ENCODE data around the gene SPAG5. TPM values are rescaled to one million over a fixed set of nuclear protein-coding genes. Genes with fewer than 3 reads are reported as not detected.
"Not testable (repeated sequence)": the region's sequence is repeated elsewhere in the genome, so short reads cannot be mapped to it uniquely, and the experiment has no call there.

The SPAG5 gene
- total and polyA plus RNA-seq, 4 donors, result 10.6 to 41.8 (median 12.8) TPM

GRCh38 chr17:28576758-28577465, 21.9 kb downstream of the SPAG5 start, which contains the start of gene ALDOC (continued):
- peak; percentile 55 for TF ChIP-seq ZBTB33 (IDR thresholded peaks at IDR 0.05)
- TF ChIP-seq FOXA2 (IDR thresholded peaks at IDR 0.05), result peak; percentile 42

DNA sequence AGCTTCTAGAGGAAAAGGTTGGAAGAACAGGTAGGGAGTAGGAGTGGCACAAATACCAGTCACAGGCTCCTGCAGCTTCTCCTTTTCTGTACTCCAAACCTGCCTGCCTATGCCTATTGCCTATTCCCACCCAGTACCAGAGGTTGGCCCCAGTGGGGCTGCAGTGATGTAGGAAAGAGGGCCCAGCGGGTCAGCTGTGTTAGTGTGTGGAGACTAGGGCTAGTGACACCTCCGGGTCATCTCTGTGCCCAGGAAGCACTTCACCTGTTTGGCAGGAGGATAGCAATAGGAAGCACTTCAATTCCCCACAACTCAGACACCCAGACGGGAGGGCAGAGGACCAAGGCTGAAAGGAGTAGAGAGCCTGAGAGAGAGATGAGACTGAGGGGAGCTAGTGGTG, 22.8 kb downstream of the SPAG5 start:
- not testable (repeated sequence) for H3K9ac ChIP-seq (ENCODE audit: low read depth in 1 of 2, low read length in 2 of 2)

DNA sequence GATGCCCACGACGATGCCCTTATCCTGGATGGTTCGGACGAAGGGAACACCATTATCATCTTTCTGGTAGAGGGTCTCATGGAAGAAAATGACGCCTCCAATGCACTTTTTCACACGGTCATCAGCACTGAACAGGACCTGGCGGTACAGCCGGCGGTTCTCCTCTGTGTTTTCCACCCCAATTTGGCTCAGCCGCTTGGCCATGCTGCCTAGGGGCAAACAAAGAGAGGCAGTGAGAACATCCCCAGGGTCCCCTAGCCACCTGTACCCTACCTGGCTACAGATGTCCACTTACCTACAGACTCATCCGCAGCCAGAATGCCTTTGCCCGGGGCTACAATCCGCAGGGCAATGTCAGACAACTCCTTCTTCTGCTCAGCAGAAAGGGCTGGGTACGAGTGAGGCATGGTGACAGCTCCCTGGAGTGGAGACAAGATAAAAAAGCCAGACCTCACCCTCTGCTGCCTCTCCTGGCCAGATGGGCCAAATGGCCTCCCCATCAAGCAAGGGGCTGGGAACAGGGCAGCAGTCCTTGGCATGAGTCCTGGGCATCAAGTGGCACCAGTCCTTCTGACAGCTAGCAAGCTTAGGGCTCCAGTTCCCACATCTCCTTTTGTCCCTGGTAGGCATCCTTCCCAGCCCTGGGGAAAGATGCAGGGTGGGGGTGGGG, 23.6 kb downstream of the SPAG5 start:
- DNase-seq (ENCODE audit: low spot score), result no peak
- H3K27ac ChIP-seq (ENCODE audit: low read depth in 1 of 2, low read length in 2 of 2), result no peak overlapping the region
- no peaks in the 10 kb centered on the region for H3K9me3 ChIP-seq (ENCODE audit: control insufficient read depth in 4 of 4, low read length in 3 of 4)
- no peak overlapping the region for H3K4me3 ChIP-seq (ENCODE audit: low read depth in 1 of 3, low read length in 3 of 3)
- H3K4me1 ChIP-seq (ENCODE audit: control insufficient read depth in 4 of 4, insufficient read depth in 4 of 4, low read length in 3 of 4), result peaks cover 15 to 36% (median 31%) of the 10 kb centered on the region in 4 donors
- 98% methylated on average over 14 of the region's 14 CpGs for WGBS
- H3K36me3 ChIP-seq (ENCODE audit: control insufficient read depth in 4 of 4, insufficient read depth in 3 of 4, low read depth in 1 of 4, low read length in 3 of 4), result peaks cover 0 to 9% (median 3%) of the 10 kb centered on the region in 4 donors
- no peak overlapping the region for H3K9ac ChIP-seq (ENCODE audit: low read depth in 1 of 2, low read length in 2 of 2)
- H3K27me3 ChIP-seq (ENCODE audit: control insufficient read depth in 4 of 4, insufficient read depth in 4 of 4, low read length in 3 of 4), result no peaks in the 10 kb centered on the region
- TF ChIP-seq RAD21 (IDR thresholded peaks at IDR 0.05), result no peak
- no peak for TF ChIP-seq FOXA1 (IDR thresholded peaks at IDR 0.05)
- no peak for TF ChIP-seq FOXA2 (IDR thresholded peaks at IDR 0.05)
- TF ChIP-seq ZBTB33 (IDR thresholded peaks at IDR 0.05), result no peak
- TF ChIP-seq JUND (IDR thresholded peaks at IDR 0.05), result no peak
- no peak for TF ChIP-seq NR2F2 (IDR thresholded peaks at IDR 0.05)
- TF ChIP-seq, protein P1, sequence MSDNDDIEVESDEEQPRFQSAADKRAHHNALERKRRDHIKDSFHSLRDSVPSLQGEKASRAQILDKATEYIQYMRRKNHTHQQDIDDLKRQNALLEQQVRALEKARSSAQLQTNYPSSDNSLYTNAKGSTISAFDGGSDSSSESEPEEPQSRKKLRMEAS (IDR thresholded peaks at IDR 0.05), result no peak
- TF ChIP-seq TAF1 (conservative IDR thresholded peaks at IDR 0.05), result no peak
- TF ChIP-seq, protein P2, sequence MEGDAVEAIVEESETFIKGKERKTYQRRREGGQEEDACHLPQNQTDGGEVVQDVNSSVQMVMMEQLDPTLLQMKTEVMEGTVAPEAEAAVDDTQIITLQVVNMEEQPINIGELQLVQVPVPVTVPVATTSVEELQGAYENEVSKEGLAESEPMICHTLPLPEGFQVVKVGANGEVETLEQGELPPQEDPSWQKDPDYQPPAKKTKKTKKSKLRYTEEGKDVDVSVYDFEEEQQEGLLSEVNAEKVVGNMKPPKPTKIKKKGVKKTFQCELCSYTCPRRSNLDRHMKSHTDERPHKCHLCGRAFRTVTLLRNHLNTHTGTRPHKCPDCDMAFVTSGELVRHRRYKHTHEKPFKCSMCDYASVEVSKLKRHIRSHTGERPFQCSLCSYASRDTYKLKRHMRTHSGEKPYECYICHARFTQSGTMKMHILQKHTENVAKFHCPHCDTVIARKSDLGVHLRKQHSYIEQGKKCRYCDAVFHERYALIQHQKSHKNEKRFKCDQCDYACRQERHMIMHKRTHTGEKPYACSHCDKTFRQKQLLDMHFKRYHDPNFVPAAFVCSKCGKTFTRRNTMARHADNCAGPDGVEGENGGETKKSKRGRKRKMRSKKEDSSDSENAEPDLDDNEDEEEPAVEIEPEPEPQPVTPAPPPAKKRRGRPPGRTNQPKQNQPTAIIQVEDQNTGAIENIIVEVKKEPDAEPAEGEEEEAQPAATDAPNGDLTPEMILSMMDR (IDR thresholded peaks at IDR 0.05; ENCODE audit: low read depth, low read length, missing input control), result no peak
- TF ChIP-seq HNF4G (IDR thresholded peaks at IDR 0.05), result no peak
- TF ChIP-seq GABPA (IDR thresholded peaks at IDR 0.05 in 1 of 2, conservative IDR thresholded peaks at IDR 0.05 in 1 of 2), result no peak
- no peak for TF ChIP-seq RXRA (IDR thresholded peaks at IDR 0.05)
- TF ChIP-seq EGR1 (IDR thresholded peaks at IDR 0.05; ENCODE audit: low read depth in 2 of 2), result no peak
- no peak for TF ChIP-seq YY1 (IDR thresholded peaks at IDR 0.05)
- no peak for TF ChIP-seq HNF4A (conservative IDR thresholded peaks at IDR 0.05)
- TF ChIP-seq SP1 (IDR thresholded peaks at IDR 0.05), result no peak
- TF ChIP-seq ATF3 (IDR thresholded peaks at IDR 0.05), result no peak
- TF ChIP-seq, protein P3, sequence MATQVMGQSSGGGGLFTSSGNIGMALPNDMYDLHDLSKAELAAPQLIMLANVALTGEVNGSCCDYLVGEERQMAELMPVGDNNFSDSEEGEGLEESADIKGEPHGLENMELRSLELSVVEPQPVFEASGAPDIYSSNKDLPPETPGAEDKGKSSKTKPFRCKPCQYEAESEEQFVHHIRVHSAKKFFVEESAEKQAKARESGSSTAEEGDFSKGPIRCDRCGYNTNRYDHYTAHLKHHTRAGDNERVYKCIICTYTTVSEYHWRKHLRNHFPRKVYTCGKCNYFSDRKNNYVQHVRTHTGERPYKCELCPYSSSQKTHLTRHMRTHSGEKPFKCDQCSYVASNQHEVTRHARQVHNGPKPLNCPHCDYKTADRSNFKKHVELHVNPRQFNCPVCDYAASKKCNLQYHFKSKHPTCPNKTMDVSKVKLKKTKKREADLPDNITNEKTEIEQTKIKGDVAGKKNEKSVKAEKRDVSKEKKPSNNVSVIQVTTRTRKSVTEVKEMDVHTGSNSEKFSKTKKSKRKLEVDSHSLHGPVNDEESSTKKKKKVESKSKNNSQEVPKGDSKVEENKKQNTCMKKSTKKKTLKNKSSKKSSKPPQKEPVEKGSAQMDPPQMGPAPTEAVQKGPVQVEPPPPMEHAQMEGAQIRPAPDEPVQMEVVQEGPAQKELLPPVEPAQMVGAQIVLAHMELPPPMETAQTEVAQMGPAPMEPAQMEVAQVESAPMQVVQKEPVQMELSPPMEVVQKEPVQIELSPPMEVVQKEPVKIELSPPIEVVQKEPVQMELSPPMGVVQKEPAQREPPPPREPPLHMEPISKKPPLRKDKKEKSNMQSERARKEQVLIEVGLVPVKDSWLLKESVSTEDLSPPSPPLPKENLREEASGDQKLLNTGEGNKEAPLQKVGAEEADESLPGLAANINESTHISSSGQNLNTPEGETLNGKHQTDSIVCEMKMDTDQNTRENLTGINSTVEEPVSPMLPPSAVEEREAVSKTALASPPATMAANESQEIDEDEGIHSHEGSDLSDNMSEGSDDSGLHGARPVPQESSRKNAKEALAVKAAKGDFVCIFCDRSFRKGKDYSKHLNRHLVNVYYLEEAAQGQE (IDR thresholded peaks at IDR 0.05), result no peak

More for the DNA sequence above, 22.8 kb downstream of the SPAG5 start:
- H3K27me3 ChIP-seq (ENCODE audit: control insufficient read depth in 4 of 4, insufficient read depth in 4 of 4, low read length in 3 of 4); H3K9me3 ChIP-seq (ENCODE audit: control insufficient read depth in 4 of 4, low read length in 3 of 4); H3K4me3 ChIP-seq (ENCODE audit: low read depth in 1 of 3, low read length in 3 of 3); H3K36me3 ChIP-seq (ENCODE audit: control insufficient read depth in 4 of 4, insufficient read depth in 3 of 4, low read depth in 1 of 4, low read length in 3 of 4); H3K27ac ChIP-seq (ENCODE audit: low read depth in 1 of 2, low read length in 2 of 2); DNase-seq (ENCODE audit: low spot score): not testable (repeated sequence)
- 59% methylated on average over 3 of the region's 3 CpGs for WGBS
- peaks cover 11 to 30% (median 25%) of the 10 kb centered on the region in 4 donors for H3K4me1 ChIP-seq (ENCODE audit: control insufficient read depth in 4 of 4, insufficient read depth in 4 of 4, low read length in 3 of 4)

All from liver (tissue), 9 donors.